ENCODE data around the gene DNAJC16.

The DNAJC16 gene

GRCh38 chr1:15531682-15532081 is 5.0 kb downstream of the DNAJC16 start:
- no peak for DNase-seq (ENCODE audit: low spot score)
- no peak for FAIRE-seq

- DNase-seq (ENCODE audit: low spot score) (no peak), FAIRE-seq (no peak)
Observed at GRCh38 chr1:15538771-15539170, 12.1 kb downstream of the DNAJC16 start.

- no peak for DNase-seq (ENCODE audit: low spot score)
- no peak for FAIRE-seq
Observed at GRCh38 chr1:15540186-15540585, 13.5 kb downstream of the DNAJC16 start.

DNA sequence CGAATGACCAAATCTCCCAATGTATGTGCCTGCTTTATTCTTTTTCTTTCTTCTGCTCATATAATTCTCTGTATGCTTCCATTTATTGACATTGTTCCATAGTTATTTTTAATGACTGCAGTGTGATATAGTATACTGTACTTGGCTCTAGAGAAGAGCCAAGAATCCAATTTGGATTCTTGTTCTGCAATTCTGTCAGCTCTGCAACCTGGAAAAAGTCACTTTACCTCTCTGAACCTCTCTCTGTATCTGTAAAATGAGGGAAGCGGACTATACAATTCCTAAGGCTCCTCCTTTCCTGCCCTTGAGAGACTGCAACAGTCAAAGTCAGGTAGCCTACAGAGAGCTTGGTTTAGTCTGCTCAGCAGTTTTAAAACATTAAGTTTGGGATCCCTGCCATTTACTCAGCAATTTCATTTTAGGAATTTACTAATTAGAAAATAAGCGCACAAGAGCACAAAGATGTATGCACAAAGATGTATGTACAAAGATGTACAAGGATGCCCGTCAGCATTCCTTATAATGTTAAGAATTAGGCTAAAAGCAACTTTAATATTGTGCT is 14.7 kb downstream of the DNAJC16 start:
- DNase-seq (ENCODE audit: low spot score) (no peak), FAIRE-seq (no peak)

DNA sequence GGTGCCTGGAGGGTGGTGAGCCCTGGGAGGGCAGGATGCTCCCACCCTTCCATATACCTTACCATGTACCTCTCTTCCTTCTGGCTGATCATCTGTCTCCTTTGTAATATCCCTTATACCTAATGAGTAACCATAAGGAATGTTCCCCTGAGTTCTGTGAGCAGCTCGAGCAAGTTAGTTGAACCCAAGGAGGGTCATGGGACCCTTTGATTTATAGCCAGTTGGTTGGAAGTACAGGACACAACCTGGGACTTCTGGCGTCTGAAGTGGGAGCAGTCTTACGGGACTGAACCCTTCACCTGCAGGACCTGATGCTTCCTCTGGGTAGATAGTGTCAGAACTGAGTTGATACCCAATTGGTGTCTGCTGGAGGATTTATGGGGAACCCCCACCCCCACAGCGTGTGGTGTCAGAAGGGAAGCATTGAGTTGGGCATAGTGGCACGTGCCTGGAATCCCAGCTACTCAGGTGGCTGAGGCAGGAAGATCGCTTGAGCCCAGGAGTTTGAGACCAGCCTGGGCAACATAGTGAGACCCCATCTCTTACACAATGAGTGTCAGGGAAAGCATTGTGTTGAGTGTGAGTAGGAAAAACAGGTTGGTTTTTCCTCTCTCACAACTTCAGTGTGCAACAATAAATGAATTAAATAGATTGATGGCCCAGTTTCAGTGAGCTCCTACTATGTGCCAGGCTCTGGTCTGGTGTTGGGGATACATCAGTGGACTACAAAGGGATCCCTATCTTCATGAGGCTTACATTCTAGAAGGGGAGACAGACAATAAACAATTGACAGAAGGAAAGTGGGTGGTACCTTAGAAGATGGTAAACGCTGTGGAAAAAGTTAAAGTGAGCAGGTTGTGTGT is 16.0 kb downstream of the DNAJC16 start:
- DNase-seq (ENCODE audit: low spot score) (no peak), FAIRE-seq (no peak)

GRCh38 chr1:15543251-15543588 is 16.6 kb downstream of the DNAJC16 start:
- DNase-seq (ENCODE audit: low spot score) (no peak), FAIRE-seq (no peak)

DNA sequence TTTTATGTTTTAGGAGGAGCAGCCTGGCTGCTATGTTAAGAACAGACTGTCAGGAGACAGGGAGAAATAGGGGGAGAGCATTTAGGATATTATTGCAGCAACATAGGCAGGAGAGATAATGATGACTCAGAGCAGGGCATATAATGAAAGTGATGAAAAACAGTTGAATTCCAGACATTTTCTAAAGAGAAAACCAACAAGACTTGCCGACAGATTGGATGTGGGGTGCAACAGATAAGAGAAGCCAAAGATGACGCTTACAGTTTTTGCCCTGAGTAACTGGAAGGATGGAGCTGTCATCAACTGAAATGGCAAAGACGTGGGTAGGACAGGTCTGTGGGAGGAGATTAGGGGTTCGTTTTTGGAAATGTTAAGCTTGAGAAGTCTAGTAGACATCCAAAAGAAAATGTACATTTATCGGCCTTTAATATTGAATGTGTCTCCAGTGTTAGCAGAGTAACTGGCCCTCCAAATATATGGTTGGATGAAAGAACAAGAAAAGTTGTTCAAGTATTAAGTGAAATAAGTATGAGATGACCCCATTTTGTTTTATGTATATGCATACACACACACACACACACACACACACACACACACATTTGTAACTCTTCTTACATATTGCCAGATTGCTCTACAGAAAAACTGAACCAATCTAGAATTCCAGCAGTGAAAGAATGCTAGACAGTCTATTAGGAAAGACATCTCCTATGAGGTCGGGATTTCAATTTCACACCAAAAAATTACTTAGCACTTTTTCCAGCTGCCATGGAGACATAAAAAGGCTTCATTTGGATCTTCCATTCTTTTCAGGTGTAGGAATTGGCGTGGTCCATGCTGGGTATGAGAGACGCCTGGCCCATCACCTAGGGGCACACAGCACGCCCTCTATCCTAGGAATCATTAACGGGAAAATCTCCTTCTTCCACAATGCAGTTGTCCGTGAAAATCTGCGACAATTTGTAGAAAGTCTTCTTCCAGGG is 17.2 kb downstream of the DNAJC16 start:
- no peak for DNase-seq (ENCODE audit: low spot score)
- no peak for FAIRE-seq

- FAIRE-seq: no peak
Observed at GRCh38 chr1:15546641-15547040, 20.0 kb downstream of the DNAJC16 start.

GRCh38 chr1:15550573-15550972 is 23.9 kb downstream of the DNAJC16 start:
- no peak for FAIRE-seq
- DNase-seq (ENCODE audit: low spot score): no peak

More at GRCh38 chr1:15546641-15547040, 20.0 kb downstream of the DNAJC16 start:
- no peak for DNase-seq (ENCODE audit: low spot score)

DNA sequence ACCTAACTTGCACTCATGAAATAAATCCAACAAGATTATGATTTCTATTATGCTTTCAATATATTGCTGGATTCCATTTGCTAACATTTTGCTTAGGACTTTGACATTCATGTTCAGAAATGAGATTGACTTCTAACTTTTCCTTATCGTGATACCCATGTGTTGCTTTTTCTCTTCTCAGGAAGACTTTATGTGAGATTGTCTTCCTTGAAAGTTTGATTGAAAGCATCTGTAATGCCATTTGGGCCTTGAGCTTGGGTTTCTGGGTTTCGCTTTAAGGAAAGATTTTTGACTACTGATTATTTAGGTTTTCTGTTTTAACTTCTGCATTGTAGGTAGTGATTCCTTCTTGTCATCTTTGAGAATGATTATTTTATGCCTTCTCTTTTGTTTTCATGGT is 30.4 kb downstream of the DNAJC16 start:
- no peak for DNase-seq (ENCODE audit: low spot score)
- no peak for FAIRE-seq

DNA sequence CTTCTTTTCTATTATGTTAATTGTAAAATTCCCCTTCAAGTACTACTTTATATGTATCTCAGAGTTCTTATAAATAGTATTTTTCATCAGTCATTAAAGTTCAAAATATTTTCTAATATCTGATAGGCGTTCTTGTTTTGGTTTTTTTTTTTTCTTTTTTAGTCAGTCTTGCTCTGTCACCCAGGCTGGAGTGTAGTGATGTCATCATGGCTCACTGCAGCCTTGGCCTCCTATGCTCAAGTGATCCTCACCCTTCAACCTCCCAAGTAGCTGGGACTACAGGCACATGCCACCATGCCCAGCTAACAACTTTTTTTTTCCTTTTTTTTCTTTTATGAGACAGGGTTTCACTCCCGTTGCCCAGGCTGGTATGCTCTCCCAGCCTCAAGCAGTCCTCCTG is 30.9 kb downstream of the DNAJC16 start:
- DNase-seq (ENCODE audit: low spot score) (no peak), FAIRE-seq (no peak)

- DNase-seq (ENCODE audit: low spot score): no peak
- no peak for FAIRE-seq
Observed at GRCh38 chr1:15558516-15558915, 31.9 kb downstream of the DNAJC16 start.

GRCh38 chr1:15559189-15559810 is 32.7 kb downstream of the DNAJC16 start:
- DNase-seq (ENCODE audit: low spot score): no peak
- no peak for FAIRE-seq

- no peak for FAIRE-seq
- no peak for DNase-seq (ENCODE audit: low spot score)
Observed at GRCh38 chr1:15568387-15569073, 41.9 kb downstream of the DNAJC16 start.

DNA sequence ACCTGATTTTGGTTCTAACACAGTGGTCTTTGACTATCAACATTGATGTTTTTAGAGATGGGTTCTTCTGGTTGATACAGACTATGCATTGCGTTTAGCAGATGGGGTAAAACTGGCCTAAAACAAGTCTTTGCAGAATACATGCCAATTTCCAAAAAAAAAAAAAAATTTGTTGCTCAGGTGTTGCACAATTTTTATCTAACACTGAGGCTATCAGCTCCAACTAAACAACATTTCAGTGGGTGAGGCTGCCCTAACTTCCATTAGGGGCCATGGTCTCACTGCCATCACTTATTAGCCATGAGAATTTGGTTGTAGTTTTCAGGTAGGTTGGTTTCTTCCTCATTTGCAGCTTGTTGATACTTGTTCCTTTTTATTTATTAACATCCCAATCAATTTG is 44.2 kb downstream of the DNAJC16 start:
- DNase-seq (ENCODE audit: low spot score): no peak
- FAIRE-seq: no peak

DNA sequence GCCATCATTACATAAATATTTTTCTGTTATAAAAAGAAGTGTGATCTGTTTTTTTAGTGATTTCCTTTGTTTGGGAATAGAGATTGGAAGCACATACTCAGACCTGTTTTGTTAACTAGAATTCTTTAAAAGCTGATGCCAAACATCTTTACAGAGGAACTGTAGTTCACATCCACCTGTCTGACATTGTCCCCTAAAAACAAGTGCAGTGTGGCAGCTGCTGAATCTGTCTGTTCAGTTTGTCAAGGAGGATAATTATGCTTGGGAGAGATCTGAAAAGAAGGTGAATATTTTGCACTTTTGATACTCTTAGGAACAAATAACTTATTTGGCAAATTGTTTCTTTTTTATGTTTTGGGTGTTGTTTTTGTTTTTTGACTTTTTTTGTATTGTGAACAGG is 44.6 kb downstream of the DNAJC16 start:
- FAIRE-seq: no peak

GRCh38 chr1:15573477-15573876 is 46.8 kb downstream of the DNAJC16 start:
- DNase-seq (ENCODE audit: low spot score) (no peak), FAIRE-seq (no peak)

More for the DNA sequence above, 44.6 kb downstream of the DNAJC16 start:
- no peak for DNase-seq (ENCODE audit: low spot score)

GRCh38 chr1:15574741-15575140 is 48.1 kb downstream of the DNAJC16 start:
- no peak for FAIRE-seq
- no peak for DNase-seq (ENCODE audit: low spot score)

DNA sequence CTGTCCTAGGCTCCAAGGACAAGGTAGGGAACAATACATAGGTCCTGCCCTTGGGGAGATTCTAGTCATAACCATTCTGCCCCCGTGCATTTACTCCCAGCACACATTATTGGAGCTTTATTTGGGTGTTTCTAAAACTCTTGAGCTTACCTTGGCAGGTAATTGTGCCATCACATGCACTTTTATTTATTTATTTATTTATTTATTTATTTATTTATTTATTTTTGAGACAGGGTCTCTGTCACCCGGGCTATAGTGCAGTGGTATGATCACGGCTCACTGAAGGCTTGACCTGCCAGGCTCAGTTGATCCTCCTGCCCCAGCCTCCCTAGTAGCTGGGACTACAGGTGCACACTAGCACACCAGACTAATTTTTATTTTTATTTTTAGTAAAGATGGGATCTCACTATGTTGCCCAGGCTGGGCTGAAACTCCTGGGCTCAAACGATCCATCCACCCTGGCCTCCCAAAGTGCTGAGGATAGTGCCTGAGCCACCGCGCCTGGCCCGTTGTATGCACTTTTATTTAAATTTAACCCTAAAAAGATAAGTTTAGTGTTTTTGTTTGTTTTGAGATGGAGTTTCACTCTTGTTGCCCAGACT is 49.0 kb downstream of the DNAJC16 start:
- DNase-seq (ENCODE audit: low spot score): no peak
- no peak for FAIRE-seq

DNA sequence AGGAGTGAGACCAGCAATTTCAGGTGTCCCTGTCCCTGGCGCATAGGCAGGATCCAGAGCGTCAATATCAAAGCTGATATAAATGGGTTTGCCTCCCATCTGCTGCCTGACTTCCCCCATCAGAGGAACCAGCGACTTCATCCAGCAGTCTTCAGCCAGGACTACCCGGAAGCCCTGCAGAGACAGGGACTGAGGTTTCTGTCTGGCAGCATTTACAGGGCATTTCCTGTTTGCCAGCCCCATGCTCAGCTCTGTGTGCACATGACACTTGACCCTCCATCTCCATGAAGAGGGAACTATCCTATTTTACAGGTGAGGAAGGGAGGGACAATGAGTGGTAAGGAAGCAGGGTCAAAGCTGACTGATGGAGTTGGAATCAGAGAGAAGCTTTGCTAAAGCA is 51.0 kb downstream of the DNAJC16 start:
- DNase-seq (ENCODE audit: low spot score) (no peak), FAIRE-seq (no peak)
